ENCODE results near the gene PRRG1.
"Not testable (repeated sequence)": the region's sequence is repeated elsewhere in the genome, so short reads cannot be mapped to it uniquely, and the experiment has no call there.

Gene PRRG1

DNA sequence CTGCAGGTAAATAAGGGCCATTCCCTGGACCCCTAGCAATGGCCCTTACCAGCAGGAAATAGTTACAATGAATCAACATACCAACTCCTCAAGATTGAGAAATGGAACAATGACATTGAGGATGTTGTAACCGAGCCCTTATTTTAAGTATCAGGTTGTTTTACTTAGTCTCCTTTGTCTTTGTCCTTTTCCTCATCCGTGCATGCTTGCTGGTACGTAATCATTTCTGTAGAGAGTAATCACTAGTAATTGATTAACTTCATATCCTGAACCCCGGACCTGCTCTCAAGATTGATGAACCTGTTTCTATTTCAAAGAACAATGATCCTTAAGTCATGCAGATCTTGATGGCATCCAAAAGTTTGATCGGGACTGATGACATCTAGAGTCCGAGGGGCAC, 123.7 kb downstream of the PRRG1 start:
- DNase-seq (ENCODE audit: low read depth) = no peak

DNA sequence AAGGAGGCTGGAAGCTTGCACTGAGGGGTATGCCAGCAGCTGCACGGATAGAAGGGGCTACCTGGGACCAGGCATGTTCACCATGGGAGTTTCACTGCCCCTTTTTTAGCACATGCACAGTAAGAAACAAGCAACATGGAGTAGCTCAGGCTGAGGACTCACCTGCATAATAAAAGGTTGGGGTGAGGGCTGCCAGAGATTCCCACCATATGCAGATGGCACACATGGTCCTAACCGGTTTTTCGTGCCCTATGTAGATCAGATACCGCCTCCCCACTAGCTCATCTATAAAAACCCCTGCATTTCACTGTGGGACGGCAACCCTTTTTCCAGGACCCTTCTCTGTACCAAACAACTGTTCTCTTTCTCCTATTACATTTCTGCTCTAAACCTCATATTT, 125.3 kb downstream of the PRRG1 start:
- DNase-seq (ENCODE audit: low read depth) = no peak

DNA sequence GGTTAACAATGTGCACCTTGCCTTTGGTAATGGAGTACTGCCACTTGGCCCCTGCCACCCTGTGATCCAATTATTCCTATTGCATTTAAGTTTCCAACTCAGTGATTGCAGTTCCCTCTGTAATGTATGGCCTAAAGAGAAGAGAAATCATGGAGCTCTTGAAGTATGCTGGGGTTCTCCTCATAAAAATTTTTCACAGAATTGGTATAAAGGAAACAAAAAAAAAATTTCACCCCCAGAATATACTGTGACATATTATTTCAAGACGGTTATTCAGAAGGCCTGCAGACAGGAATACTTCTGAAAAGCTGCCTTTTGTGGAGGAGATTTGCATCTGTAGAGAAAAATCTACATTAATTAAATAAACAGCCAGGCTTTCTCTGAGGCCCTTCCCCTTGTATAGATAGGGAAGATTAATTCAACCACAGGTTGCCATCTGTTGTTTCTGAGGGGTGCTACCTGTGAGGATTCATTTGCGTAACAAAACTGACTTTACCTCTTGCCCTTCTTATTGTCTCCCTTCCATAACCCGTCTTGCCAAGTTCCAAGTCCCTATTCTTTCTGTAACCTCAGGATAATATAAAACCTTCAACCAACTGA, 127.5 kb downstream of the PRRG1 start:
- DNase-seq (ENCODE audit: low read depth) = no peak

DNA sequence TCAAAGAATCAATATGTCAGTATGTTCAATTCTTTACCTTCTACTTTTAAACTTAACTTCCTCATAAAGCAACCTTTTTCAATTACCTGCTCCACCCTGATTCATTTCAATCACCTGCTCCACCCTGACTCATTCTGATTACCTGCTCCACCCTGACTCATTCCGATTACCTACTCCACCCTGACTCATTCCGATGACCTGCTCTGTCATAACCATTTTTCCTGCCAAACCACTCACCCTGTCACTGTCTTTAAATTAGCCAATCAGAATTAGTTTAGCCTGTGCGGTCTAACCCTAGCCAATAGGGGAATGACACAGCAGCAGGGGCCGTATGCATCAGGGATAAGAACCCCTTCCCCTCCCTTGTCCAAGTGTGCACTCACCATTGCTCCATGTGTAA, 135.2 kb downstream of the PRRG1 start:
- not testable (repeated sequence) for DNase-seq (ENCODE audit: low read depth)

DNA sequence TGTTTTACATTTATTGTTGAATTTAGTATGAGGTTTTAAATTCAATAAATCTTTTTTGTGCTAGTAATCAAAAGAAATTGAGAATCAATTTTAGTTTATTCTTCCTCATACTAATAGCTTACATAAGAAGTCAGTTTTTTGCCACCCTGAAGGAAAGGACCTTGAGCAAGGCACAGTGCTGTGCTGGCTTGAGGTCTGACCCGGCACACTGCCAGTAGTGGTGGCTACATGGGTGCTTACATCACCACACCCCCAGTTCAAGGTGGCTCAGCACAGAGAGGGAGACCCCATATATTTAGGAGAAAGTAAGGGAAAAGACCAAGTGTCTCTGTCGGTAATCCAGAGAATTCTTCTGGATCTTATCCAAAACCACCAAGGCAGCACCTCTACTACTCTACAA, 136.3 kb downstream of the PRRG1 start:
- no peak for DNase-seq (ENCODE audit: low read depth)

DNA sequence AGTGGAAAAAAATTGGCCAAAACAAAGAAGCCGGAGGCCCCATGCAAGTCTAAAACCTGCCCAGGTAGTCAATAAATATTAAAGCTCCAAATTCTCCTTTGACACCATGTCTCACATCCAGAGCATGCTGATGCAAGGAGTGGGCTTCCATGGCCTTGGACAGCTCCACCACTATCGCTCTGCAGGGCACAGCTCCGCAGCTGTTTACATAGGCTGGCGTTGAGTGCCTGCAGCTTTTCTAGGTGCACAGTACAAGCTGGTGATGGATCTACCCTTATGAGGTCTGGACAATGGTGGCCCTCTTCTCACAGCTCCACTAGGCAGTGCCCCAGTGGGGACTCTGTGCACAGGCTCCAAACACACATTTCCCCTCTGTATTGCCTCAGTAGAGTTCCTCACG, 138.1 kb downstream of the PRRG1 start:
- DNase-seq (ENCODE audit: low read depth) = no peak

DNA sequence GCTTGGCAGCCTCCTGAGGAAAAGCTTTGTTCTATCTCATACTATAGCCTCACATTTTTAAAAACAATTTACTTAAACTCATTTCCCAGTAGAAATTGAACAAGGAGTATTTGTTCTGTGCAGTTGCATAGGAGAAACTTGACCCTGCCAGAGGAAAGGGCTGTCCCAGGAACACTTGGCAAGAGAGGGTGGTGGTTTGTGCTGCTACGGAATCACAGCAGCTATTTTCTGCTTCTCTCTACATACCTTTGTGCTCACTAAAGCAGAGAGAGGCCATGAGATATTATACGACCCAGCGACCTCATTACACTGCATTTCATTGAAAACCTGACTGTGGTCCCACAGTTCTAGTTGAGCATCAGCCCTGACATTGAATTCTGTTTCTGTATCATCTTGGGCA, 139.2 kb downstream of the PRRG1 start:
- DNase-seq (ENCODE audit: low read depth) = no peak

DNA sequence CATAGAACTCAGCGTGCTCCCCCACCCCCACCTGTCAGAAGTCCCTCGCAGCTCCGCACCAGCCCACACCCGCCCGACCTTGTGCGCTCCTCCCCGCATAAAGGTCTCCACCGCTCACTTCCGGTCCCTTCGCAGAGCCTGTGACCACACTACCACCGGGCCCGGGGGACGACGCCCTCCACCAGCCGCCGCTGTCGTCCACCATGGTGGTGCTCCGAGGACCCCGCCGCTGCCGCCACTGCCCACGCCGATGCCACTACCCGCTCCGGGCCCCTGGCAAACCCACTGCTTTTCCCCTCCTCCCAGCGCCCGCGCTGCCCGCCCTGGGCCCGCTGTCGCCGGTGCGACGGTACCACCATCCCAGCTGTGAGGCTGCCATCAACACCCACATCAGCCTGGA, 142.5 kb downstream of the PRRG1 start:
- no peak for DNase-seq (ENCODE audit: low read depth)

DNA sequence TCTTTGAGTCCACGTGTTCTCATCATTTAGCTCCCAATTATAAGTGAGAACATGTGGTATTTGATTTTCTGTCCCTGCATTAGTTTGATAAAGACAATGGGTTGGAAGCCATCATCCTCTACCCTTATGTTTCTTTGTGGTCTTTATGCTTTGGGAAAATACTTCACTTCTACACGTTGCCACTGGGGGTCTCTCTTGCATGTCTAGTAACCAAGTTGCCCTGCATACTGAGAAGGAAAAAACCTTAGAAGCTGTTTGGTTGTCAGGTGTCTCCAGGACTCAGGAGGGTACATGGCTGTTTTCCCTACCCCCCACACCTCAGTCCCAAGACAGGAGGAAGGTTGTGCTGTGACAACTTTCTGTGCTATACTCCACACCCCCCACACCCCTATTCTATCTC, 146.6 kb downstream of the PRRG1 start:
- not testable (repeated sequence) for DNase-seq (ENCODE audit: low read depth)

DNA sequence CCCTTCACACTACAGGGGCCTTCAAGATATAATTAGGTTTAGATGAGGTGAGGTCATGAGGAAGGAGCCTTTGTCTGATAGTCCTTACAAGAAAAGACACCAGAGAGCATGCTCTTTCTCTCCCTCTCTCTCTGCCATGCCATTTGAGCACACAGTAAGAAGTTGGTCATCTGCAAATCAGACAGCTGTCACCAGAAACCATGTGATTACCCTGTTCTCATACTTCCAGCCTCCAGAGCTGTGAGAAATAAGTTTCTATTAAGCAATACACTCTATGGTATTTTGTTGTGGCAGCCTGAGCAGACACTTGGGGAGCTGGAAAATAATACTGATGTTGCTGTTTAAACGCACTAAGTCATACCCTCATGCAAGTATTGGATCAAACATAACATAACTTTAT, 148.0 kb downstream of the PRRG1 start:
- DNase-seq (ENCODE audit: low read depth) = not testable (repeated sequence)

DNA sequence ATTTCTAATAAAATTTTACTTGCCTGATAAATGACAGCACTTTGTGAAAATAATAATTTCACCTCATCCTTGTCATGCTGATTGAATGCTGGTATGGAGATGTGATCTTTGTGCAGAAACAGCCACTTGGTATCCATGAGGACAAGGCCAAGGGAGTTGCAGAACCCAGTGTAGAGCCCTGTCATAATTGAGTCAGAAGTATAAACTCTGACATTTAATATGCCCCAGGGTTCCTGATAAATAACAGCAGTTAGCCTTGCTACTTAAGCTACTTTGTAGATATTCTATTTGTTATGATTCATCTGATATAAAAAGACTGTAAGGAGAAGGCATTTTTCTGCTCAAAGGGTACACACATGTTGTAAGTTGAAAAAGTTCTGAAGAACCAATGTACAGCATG, 149.2 kb downstream of the PRRG1 start:
- not testable (repeated sequence) for DNase-seq (ENCODE audit: low read depth)

DNA sequence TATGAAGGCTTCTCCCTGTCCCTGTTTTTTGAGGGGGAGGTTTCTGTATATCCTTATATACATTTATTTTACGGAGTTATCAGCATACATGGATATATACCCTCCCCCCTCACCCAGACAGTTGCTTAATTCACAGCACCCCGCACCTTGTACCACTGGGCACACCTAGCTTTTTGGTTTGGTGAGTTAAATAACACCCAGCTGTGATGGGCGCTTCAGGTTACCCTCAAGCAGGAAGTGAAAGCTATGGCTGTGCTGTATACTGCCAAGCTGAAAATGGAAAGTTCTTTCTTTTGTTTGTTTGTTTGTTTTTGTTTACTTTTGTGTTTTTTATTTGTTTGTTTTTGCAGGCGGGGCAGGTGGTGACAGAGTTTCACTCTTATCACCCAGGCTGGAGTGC, 150.5 kb downstream of the PRRG1 start:
- DNase-seq (ENCODE audit: low read depth) = not testable (repeated sequence)

DNA sequence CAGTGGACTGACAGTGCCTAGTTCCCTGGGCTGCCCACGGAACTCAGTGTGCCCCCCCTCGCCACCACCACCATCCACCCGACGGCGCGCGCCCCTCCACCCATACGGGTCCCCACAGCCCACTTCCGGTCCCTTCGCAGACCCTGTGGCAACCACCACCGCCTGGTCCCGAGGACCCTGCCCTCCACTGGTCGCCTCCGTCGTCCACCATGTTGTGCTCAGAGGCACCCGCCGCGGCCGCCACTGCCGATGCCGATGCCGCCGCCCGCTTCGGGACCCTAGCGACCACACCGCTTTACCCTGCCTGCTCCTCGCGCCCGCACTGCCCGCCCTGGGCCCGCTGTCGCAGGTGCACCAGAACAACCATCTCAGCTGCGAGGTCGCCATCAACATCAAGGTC, 155.8 kb downstream of the PRRG1 start:
- DNase-seq (ENCODE audit: low read depth) = no peak
